Thyroid gland (tissue), 4 donors: ENCODE data around the gene CHST1. TPM values are rescaled to one million over a fixed set of nuclear protein-coding genes. Genes with fewer than 3 reads are reported as not detected.

Experiments used
- DNase-seq, 2 donors: peaks; one replicate each; pipeline ENCODE4 v3.0.0-alpha.2; 2019
- H3K27ac ChIP-seq, 3 donors: fragments of 200-600 bp; sonication (generic); 1 replicate in 2 of 3; 2 replicates in 1 of 3; pipeline ENCODE4 v1.5.1; 2016 to 2019; ENCODE audit warnings: mild to moderate bottlenecking in 1 of 3, moderate library complexity in 1 of 3
- H3K27me3 ChIP-seq: fragments of 200-600 bp; sonication (generic); one replicate; pipeline ENCODE4 v1.5.1; 2019
- H3K36me3 ChIP-seq, 2 donors: fragments of 200-600 bp; sonication (generic); one replicate each; pipeline ENCODE4 v1.5.1; 2016 to 2019
- H3K4me1 ChIP-seq, 2 donors: fragments of 200-600 bp; sonication (generic); one replicate each; pipeline ENCODE4 v1.5.1; 2017 to 2019
- H3K4me3 ChIP-seq, 3 donors: fragments of 200-600 bp; sonication (generic); replicated peaks in 1 of 3; 1 replicate in 2 of 3; 2 replicates in 1 of 3; pipeline ENCODE4 v1.5.1; 2016; ENCODE audit warnings: mild to moderate bottlenecking in 1 of 3
- H3K9me3 ChIP-seq: fragments of 200-600 bp; sonication (generic); one replicate; pipeline ENCODE4 v1.5.1; 2017
- POLR2A ChIP-seq, 2 donors: fragments of 450-650 bp; IDR thresholded peaks; one replicate each; pipeline ENCODE4 v1.6.1; 2017; ENCODE audit warnings: antibody characterized with exemption in 2 of 2, mild to moderate bottlenecking in 2 of 2, moderate library complexity in 1 of 2
- WGBS, 2 donors: methylation state at CpG; one replicate each; pipeline ENCODE4 v1.1.5; 2017; 5-methylcytosine and 5-hydroxymethylcytosine counted together
- intact Hi-C: fragments of 100-400 bp; cut with DNase I; formaldehyde crosslinking; loops from one replicate; pipeline ENCODE4 v1.15.1; 2023
- total RNA-seq, 4 donors: library from RNA; depleted of rRNA; stranded (reverse); fragments of >200 nt; gene quantifications; one replicate each; pipeline ENCODE4 v1.2.3, GENCODE V29; 2016
- TF ChIP-seq, protein P1 (sequence below), 6 experiments: fragments of 200-600 bp in 3 of 6; fragments of 450-650 bp in 3 of 6; sonication (generic) in 3 of 6; IDR thresholded peaks; one replicate each; pipeline ENCODE4 v1.5.1; 2016 to 2019; ENCODE audit warnings: antibody characterized with exemption in 6 of 6, mild to moderate bottlenecking in 2 of 6, inconsistent platforms in 1 of 6, moderate library complexity in 1 of 6

The CHST1 gene
- total RNA-seq, 4 donors from 2014 or later, result 19.3 to 28.9 (median 25.0) TPM

DNA sequence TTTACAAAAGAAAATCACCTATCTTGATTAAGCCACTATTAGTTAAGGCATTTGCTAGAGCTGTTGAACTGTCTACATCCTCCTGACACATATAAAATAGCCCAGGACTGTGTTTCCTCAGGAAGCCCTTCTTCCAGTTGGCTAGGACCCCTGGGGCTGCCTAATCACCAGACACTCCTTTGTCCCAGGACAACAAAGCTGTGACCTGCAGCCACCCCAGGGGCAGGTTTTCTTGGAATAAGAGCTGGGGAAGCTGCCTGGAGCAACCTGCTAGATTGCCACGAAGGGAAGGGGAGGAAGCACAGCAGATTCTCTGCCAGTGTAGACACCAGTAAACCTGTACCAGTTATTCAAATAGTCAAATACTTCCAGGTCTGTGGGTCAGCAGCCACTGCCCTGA is 17.6 kb downstream of the CHST1 start:
- TF ChIP-seq POLR2A (IDR thresholded peaks at IDR 0.05), result no peak
- TF ChIP-seq, protein P1, sequence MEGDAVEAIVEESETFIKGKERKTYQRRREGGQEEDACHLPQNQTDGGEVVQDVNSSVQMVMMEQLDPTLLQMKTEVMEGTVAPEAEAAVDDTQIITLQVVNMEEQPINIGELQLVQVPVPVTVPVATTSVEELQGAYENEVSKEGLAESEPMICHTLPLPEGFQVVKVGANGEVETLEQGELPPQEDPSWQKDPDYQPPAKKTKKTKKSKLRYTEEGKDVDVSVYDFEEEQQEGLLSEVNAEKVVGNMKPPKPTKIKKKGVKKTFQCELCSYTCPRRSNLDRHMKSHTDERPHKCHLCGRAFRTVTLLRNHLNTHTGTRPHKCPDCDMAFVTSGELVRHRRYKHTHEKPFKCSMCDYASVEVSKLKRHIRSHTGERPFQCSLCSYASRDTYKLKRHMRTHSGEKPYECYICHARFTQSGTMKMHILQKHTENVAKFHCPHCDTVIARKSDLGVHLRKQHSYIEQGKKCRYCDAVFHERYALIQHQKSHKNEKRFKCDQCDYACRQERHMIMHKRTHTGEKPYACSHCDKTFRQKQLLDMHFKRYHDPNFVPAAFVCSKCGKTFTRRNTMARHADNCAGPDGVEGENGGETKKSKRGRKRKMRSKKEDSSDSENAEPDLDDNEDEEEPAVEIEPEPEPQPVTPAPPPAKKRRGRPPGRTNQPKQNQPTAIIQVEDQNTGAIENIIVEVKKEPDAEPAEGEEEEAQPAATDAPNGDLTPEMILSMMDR (IDR thresholded peaks at IDR 0.05), result no peak
- WGBS, 2 donors, result 40 to 45% methylated on average over 1 of the region's 1 CpG
- no peak for DNase-seq
- H3K27me3 ChIP-seq, result no peaks in the 10 kb centered on the region
- H3K27ac ChIP-seq, result no peak overlapping the region
- intact Hi-C loops, result no loop called here
- peaks cover 3 to 11% of the 10 kb centered on the region in 2 donors for H3K36me3 ChIP-seq
- H3K4me3 ChIP-seq, result no peak overlapping the region
- H3K9me3 ChIP-seq, result no peaks in the 10 kb centered on the region
- H3K4me1 ChIP-seq, result no peaks in the 10 kb centered on the region

DNA sequence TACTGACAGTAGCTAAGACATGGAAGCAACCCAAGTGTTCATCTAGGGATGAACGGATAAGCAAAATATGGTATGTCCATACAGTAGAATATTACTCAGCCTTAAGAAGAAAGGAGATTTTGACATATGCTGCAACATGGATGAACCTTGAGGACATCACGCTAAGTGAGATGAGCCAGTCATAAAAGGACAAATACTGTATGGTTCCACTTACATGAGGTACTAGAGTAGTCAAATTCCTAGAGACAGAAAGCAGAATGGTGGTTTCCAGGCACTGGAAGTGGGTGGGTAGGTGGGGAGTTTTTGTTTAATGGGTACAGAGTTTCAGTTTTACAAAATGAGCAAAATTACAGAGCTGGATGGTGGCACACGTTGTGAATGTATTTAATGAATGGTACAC is 18.1 kb downstream of the CHST1 start:
- Histone ChIP-seq H3K27ac (no peak overlapping the region), H3K4me3 (no peak overlapping the region), H3K36me3 (peaks cover 3 to 11% of the 10 kb centered on the region in 2 donors), H3K9me3 (no peaks in the 10 kb centered on the region), H3K4me1 (no peaks in the 10 kb centered on the region), H3K27me3 (no peaks in the 10 kb centered on the region)
- DNase-seq, result no peak
- TF ChIP-seq, protein P1 (IDR thresholded peaks at IDR 0.05), result no peak
- TF ChIP-seq POLR2A (IDR thresholded peaks at IDR 0.05), result no peak
- 89 to 94% methylated on average over 3 of the region's 3 CpGs for whole genome bisulfite sequencing, 2 donors
- intact Hi-C loops, result no loop called here

DNA sequence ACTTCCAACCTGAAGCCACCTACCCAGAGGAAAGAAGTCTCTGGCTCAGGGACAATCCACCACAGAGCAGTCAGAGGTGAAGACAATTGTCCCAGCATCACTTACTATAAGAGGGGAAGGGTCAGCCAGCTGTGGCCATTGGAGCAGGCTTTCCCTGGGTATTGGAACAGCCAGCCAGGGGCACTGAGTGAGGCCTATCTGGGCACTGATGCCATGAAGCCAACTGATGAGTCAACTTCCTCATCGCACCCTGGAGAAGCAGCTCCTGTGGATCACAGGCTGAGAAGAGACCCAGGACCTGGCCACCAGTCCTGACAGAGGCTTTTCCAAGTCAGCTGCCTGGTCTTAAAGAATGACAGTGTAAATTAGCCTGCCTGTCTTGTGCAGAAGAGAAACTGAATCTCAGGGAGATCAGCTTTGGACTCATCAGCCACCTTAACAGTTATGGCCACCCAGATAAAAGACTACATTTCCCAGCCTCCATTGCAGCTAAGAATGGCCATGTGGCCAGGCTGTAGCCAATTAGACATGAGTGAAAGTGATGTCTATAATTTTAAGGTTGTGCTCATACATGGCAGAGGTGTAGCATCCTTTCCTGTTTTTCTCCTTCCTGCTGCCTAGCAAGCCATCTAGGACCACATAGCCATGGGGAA is 19.0 kb downstream of the CHST1 start:
- H3K4me1 ChIP-seq, result no peaks in the 10 kb centered on the region
- intact Hi-C loops, result no loop called here
- no peaks in the 10 kb centered on the region for H3K27me3 ChIP-seq
- no peak overlapping the region for H3K27ac ChIP-seq
- TF ChIP-seq POLR2A (IDR thresholded peaks at IDR 0.05), result no peak
- TF ChIP-seq, protein P1 (IDR thresholded peaks at IDR 0.05), result no peak
- H3K9me3 ChIP-seq, result no peaks in the 10 kb centered on the region
- no peak overlapping the region for H3K4me3 ChIP-seq
- DNase-seq, result no peak
- 100% methylated on average over 1 of the region's 1 CpG for WGBS, 2 donors
- peaks cover 3 to 11% of the 10 kb centered on the region in 2 donors for H3K36me3 ChIP-seq

DNA sequence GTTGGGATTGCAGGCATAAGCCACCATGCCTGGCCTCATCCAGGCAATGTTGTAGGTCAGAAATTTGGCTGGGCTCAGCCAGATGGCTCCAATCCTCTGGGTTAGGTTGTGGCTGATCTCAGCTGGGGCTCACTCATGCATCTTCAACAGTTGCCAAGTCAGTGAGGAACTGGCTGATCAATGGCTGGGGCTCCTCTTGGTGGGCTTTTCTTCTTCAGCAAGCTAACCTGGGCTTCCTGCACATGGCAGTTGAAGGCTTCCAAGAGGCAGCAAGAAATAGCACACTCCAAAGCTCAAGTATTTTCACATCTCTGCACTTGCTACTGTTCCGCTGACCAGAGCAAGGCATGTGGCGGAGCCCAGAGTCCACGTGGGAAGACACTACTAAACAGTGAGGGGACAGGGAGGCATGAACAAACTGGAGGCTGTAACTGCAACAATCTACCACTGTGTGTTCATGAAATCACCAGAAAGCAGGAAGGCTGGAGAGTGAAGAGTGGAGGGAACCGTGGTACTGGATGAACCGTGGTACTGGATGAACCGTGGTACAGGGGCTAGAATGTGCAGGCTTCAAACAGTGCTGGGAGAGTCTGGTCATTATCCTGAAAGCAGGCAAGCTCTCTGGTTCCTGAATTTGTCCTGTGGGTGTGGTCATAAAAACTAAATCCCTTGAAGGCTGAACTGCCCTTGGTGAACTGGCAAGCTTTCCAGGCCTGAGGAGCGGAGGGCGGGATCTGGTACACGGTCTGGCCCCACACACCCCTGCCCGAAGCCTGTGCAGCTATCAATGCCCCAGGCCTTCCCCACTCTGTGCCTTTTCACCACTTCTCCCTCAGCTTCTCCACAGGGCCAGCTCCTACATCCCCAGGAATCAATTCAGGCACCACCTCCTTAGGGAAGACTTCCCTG is 20.2 kb downstream of the CHST1 start:
- peaks cover 0 to 2% of the 10 kb centered on the region in 2 donors for H3K4me1 ChIP-seq
- 83 to 88% methylated on average over 10 of the region's 10 CpGs for WGBS, 2 donors
- intact Hi-C loops, result no loop called here
- TF ChIP-seq POLR2A (IDR thresholded peaks at IDR 0.05), result no peak
- TF ChIP-seq, protein P1 (IDR thresholded peaks at IDR 0.05), result no peak
- peaks cover under 1 to 6% of the 10 kb centered on the region in 2 donors for H3K36me3 ChIP-seq
- H3K27me3 ChIP-seq, result no peaks in the 10 kb centered on the region
- H3K27ac ChIP-seq, result no peak overlapping the region
- DNase-seq, result peak in 1 of 2 donors; percentile 44
- no peak overlapping the region for H3K4me3 ChIP-seq
- H3K9me3 ChIP-seq, result no peaks in the 10 kb centered on the region
